Stimulated activated CD4-positive, alpha-beta T cell treated with anti-CD3 and anti-CD28 coated beads, Interleukin-1b, Interleukin-23, amount 100 ng/mL, for 48 hours (primary cell): ENCODE results near the gene TTC8.
"Not testable (repeated sequence)": the region's sequence is repeated elsewhere in the genome, so short reads cannot be mapped to it uniquely, and the experiment has no call there.

Source experiments
- DNase-seq: peaks from one replicate; pipeline ENCODE4 v3.0.0-alpha.2; 2020

The TTC8 gene

GRCh38 chr14:88825503-88825902, 1.1 kb downstream of the TTC8 start:
- no peak for DNase-seq

GRCh38 chr14:88829188-88829587, 4.7 kb downstream of the TTC8 start:
- DNase-seq = no peak

- DNase-seq = no peak
Observed at GRCh38 chr14:88829685-88830302, 5.3 kb downstream of the TTC8 start.

DNA sequence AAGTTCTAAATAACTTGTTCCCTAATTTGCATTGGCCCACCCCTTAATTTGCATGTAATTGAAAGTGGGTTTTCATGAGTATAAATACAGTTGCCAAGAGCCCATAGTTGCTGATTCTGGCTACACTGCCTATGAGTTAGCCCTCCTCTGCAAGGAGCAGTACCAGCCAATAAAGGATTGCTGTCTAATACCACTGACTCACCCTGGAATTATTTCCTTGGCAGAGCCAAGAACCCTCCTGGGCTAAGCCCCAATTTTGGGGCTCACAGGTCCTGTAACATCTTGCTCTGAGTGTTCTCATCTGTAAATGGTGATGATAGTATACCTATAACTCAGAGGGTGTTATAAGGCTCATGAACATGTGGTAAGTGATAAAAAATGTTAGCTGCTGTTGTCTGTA, 6.8 kb downstream of the TTC8 start:
- no peak for DNase-seq

GRCh38 chr14:88834883-88835431, 10.5 kb downstream of the TTC8 start:
- no peak for DNase-seq

DNA sequence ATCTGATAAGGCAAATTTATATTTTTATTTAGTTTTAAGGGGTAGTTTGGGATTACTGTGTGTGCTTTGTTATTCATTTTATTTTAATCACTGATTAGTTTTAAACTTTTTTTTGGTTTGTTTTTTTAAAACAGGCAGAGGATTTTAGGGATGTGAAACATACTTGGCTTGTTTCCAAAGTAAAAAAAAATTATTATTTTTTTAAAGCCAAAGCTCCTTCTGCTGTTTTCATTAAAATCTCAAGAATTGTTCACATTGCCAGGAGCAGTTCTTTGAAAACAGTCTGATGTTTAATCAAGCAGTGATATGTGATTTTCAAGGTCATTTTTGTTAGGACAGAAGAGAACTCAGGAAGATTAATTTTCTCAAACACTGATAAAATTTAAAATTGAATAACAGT, 11.2 kb downstream of the TTC8 start:
- DNase-seq = no peak

GRCh38 chr14:88837495-88837894, 13.0 kb downstream of the TTC8 start:
- DNase-seq = no peak

DNA sequence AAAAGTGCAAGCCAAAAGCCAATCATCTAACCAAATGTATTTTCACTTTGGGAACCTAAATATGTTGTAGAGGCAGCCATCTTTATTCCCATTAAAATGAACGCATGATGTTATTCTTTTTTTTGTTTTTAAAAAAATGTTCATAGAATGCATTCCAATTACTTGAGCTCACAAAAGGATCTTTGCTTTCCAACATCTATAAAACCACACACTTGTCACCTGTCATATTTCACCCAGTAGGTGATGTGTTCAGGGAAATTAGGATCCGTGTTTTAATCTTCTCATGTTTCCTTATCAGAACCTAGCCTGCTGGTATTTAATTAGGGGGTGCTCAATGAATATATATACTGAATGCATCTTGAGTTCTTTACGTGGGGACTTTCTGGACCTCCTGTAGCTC, 13.6 kb downstream of the TTC8 start:
- no peak for DNase-seq

DNA sequence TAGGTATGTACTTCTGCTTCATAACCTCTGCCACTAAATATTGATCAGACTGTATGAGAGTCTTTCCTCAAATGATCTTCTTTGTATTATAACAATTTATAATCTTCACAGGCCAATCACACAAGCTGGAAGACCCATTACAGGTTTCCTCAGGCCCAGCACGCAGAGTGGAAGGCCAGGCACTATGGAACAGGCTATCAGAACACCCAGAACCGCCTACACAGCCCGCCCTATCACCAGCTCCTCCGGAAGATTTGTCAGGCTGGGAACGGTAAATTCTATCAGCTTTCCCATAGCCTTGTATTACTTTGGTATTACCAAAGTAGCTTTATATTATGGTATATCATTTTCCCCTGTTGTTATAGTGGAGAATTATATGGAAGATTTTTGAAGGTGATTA, 16.5 kb downstream of the TTC8 start:
- DNase-seq = no peak

DNA sequence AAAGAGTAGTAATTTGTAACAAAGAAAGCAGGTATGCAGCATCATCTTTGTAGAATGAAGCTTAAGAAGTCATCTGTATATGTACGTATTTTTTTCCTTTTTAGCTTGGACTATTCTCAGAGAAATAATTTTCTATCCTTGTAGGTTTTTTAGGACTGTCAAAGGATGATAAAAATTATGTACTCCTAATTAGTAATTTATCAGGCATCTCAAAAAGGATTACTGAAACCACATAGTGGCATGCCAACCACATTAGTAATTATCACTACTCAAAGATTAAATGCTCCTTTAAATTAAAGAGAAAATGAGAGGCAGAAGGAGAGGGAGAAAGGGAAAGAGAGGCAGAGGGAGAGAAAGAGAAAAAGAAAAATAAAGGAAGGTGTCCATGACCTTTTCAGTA, 17.3 kb downstream of the TTC8 start:
- DNase-seq = no peak

DNA sequence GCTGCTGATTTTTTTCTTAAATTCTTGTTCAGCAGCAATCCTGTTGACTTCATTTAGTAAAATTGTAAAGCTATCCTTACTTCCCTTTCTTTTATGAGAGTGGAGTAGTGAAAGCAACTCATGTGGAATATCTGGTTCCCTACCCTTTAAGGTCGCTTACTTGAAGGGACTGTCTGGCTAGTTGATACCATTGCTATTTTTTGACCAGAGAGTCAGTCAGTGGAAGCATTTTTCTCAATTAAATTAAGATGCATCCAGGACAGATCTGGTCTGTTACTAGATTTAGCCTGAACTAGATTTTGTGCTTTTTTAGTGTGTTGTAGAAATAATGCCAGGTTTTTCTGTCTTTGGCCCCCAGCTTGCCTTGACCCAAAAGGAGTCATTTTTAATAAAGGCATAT, 18.0 kb downstream of the TTC8 start:
- DNase-seq = no peak

- DNase-seq = no peak
Observed at GRCh38 chr14:88844980-88845491, 20.6 kb downstream of the TTC8 start.

DNA sequence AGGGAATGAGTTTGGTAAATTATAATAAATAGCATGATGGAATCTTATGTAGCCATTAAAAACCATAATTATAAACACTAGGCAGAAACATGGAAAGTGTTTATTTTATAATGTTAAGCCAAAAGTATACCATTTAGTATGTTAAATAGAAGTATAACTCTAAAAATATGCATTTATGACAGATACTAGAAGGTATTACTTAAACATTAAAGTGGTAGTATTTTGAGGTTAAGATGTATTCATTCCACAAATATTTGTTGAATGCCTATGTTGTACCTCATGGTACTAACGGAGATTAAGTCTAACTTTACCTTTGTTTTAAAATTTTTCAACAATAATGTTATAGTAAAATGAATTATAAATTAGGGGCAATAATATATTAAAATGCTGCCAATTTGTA, 24.1 kb downstream of the TTC8 start:
- DNase-seq = no peak

- no peak for DNase-seq
Observed at GRCh38 chr14:88849716-88850115, 25.3 kb downstream of the TTC8 start.

GRCh38 chr14:88851587-88851986, 27.1 kb downstream of the TTC8 start:
- no peak for DNase-seq

GRCh38 chr14:88852632-88853031, 28.2 kb downstream of the TTC8 start:
- DNase-seq = no peak

DNA sequence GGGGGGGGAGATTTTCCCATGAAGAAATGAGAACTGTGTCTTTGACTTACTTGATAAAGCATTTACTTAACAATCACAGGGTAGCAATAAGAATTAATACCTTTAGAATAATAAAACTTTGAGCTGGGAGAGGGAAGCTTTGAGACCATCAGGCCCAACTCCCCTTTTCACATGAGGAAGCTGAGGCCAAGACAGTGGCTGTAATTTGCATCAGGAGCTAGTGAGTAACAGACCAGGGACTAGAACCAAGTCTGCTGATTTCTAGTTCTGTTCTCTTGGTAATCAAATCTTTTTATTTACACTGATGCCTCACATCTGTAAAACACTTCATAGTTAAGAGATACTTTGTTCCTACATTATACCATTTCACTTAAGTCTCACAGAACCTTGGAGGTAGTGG, 28.7 kb downstream of the TTC8 start:
- no peak for DNase-seq

GRCh38 chr14:88856786-88857366, 32.4 kb downstream of the TTC8 start:
- DNase-seq = no peak

- DNase-seq = not testable (repeated sequence)
Observed at GRCh38 chr14:88857861-88858260, 33.4 kb downstream of the TTC8 start.

DNA sequence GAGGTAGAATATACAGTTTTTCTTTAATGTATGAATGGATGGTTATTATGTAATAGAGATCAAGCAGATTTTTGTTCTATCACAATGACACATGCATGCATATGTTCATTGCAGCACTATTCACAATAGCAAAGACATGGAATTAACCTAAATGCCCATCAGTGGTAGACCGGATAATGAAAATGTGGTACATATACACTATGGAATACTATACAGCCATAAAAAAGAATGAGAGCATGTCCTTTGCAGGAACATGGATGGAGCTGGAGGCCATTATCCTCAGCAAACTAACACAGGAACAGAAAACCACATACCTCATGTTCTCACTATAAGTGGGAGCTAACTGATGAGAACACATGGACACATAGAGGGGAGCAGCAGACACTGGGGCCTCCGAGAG, 34.7 kb downstream of the TTC8 start:
- DNase-seq = not testable (repeated sequence)

DNA sequence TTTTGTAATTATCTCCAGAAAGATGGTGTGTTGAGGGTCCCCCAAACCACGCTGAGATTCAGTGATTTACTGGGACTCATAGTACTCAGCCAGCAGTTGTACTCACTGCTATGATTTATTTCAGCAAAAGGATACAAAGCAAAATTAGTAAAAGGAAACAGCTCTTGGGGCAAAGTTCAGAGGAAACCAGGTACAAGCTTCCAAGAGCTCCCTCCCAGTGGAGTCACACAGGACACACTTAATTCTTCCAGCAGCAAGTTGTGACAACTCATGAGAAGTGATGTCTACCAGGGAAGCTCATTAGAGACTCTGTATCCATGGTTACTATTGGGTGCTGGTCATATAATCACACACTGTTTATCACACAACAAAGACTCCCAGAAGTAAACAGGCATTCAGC, 38.7 kb downstream of the TTC8 start:
- no peak for DNase-seq

- DNase-seq = no peak
Observed at GRCh38 chr14:88864198-88864597, 39.7 kb downstream of the TTC8 start.

- DNase-seq = no peak
Observed at GRCh38 chr14:88866305-88866704, 41.9 kb downstream of the TTC8 start.

DNA sequence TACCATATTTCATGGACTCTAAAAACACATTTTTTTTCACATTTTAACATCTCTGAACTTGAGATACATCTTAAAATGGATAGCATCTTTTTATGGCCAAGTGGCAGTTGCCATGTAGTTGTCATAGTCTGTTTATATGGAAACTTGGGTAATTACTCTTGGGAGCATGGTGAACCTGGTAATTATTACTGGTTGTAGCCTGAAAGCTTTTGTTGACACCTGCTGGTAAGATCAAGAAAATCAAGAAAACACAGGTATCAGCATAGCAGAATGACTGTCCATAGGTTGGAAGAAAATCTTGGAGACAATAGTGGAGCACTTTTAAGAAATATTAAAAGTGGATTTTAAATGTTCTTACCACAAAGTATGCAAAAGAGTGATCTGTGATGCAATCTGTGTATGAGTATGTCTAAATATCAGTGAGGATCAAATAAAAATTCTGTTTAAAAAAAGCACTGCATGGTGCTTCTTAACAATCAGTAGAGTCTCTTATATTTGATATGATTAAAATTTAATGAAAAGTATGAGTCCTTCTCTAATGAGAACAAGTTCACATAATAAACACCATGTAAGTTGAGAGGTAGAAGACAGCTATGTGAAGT, 44.2 kb downstream of the TTC8 start:
- DNase-seq = no peak
